ENCODE results near the gene SLC39A5.

SLC39A5 gene

DNA sequence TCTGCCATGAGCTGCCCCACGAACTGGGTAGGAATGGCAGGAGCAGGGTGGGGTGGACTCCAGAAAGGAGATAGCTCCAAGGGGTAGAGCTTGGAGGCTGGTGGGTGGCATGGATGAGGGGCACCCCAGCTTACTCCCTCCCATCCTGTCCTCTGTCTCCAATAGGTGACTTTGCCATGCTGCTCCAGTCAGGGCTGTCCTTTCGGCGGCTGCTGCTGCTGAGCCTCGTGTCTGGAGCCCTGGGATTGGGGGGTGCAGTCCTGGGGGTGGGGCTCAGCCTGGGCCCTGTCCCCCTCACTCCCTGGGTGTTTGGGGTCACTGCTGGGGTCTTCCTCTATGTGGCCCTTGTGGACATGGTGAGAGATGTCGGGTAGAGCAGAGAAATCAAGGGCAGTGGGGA, 7.1 kb downstream of the SLC39A5 start:
- Histone ChIP-seq H3K4me3 (no peak overlapping the region), H3K27ac (no peak overlapping the region)

DNA sequence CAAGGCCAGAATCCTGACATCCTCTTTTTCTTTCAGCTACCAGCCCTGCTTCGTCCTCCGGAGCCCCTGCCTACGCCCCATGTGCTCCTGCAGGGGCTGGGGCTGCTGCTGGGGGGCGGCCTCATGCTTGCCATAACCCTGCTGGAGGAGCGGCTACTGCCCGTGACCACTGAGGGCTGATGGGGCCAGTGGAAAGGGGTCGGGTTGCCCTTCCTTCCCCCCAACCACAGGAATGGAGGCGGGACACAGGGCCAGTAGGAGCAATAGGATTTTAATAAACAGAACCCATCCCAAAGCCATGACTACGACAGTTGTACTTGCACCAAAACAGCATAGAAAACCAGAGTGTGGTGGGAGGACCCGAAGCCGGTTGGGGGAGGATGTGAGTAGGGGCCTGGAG, 7.7 kb downstream of the SLC39A5 start:
- no peak overlapping the region for H3K4me3 ChIP-seq
- no peak overlapping the region for H3K27ac ChIP-seq

DNA sequence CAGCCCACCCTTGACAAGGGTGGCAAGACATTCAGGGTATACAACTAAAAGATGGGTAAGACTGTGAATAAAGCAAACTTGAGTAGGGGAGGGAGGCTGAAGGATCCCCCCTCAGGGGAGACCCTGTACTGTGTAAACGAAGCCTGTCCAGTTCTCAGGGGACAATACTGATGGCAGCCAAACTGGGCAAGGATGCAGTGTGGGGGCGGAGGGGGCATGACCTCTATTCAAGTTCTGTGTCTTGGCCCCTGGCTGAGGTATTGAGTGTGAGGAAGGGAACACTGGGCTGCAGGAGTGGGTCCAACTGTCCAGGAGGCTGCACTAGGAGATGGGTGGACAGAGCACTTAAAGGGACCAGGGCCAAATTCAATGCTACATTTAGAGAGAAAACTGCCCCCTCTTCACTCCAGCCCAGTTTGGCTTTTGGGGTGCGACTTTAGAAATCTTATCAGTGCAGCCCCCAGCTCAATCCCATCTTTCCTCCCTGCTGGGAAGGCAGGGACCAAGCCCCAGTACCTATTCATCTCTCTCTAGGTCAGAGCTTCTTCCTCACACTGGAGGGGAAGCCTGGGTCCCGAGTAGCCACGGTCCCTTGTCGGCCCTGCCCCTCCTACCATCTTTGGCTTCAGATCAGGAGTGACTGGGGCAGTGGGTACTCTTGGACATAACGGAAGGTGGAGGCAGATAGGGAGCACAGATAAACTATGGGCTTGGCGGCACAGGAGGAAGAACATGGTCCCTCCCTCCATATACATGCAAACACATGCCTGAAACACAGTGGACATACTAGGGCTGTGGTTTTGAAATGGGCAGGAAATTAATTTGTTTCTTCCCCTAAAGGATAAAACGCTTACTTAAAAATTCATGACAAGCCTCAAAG, 11.8 kb downstream of the SLC39A5 start:
- H3K27ac ChIP-seq: no peak overlapping the region
- no peak overlapping the region for H3K4me3 ChIP-seq

DNA sequence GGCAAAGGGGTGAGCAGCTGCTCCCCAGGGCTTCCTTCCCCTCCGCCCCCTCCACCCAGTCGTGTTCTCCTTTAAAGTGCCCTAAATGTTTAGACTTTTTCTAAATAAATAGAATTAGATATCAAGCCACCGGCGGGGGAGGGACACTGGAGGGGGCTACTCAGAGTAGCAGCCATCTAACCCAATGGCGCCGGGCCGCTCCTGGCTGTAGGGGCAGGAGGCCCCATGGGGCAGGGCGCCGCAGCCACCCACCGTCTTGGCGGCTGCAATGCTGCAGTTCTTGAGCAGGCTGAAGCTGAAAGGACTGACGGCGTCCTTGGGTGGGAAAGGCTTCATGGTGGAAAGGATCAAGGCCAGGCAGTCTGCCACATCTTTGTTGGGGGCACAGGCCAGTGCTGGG, 13.1 kb downstream of the SLC39A5 start:
- H3K27ac ChIP-seq: no peak overlapping the region
- no peak overlapping the region for H3K4me3 ChIP-seq

DNA sequence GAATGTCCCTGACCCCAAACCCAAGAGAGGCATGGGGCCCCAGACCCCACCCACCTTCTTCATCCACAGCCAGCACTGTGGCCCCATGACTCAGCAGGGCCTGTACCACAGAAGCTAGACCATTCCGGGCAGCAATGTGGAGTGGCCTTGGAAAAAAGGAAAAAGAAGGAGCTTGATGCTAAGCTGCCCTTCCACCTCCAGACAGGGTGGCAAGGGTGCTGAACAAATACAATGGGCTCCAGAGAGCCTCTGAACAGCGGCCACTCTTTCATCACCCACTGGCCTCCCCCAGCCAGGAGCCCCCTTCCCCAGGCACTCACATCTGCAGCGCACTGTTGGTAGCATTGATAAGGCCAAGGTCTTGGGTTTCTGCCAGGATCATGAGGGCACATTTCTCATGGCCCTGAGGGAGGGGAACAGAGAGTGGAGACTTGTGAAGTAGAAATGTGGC, 13.9 kb downstream of the SLC39A5 start:
- no peak overlapping the region for H3K27ac ChIP-seq
- H3K4me3 ChIP-seq: no peak overlapping the region

DNA sequence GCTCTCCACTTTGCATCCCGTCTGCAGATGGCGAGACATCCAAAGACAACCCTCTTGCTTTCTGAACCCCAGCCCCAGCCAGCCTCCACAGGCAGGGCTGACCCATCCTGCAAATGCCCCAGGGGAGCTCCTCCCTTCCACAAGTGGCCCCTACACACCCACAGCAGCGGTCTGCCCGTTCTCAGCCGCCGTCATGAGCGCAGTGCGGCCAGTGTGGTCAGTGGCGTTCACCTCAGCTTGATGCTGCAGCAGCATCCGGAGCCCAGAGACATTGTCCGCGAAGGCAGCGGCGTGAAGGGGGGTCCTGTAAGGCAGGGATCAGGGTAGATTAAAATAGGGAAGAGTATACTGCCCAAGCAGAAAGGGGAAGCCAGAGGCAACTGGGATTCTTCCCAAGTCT, 14.6 kb downstream of the SLC39A5 start:
- no peak overlapping the region for H3K27ac ChIP-seq
- H3K4me3 ChIP-seq: no peak overlapping the region

DNA sequence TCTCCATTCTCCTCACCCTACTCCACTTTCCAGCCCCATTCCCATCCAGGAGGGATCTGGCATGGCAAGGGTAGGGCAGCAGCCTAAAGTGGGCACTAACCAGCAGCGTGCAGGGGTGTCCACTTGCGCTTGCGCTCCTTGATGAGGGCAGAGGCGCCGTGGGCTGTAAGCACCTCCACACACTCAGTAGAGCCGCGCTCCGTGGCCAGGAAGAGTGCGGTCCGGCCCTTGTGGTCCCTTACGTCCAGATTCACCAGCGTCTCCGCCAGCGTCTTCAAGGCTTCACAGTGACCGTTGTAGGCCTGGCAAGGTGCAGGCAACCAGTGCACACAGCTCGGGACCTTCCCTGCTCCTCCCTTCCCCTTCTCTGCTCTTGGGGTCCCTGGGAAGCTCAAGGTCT, 18.1 kb downstream of the SLC39A5 start:
- no peak overlapping the region for H3K4me3 ChIP-seq
- H3K27ac ChIP-seq: peak overlapping the region in 1 of 21 experiments; percentile 35

DNA sequence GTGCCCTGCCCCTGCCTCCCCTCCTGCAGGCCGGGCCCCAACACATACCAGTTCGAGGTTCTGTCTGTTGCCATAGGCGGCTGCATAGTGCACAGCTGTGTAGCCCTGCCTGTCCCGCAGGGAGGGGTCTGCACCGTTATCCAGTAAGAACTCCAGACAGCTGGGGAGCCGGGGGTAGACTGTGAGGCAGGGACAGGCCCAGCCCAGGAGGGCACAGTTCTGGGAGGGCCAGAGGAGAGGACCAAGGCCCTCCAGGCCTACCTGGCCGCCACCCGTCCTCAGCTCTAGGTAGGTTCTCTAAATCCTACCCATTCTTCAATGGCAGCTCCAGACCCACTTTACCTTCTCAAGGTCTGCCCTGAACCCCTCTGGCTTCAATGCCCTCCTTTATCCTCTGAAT, 18.9 kb downstream of the SLC39A5 start:
- H3K27ac ChIP-seq: no peak overlapping the region
- H3K4me3 ChIP-seq: no peak overlapping the region

DNA sequence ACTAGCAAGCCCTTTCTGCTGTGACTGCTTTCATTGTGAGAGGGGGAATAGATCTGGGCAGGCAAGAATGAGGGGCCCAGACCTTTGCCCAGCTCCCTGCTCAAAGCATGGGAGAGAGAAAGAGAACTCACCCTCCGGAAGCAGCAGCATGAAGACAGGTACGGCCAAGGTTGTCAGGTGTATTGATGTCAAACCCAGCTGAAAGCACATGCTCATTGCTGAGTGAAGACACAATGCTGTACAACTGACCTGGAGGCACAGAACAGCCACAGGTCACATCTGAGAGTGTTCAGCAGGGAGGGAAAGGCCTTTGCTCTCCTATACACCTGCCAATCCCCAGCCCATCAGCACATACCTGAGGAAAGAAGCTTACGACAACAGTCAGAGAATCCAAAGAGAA, 22.8 kb downstream of the SLC39A5 start:
- H3K4me3 ChIP-seq: no peak overlapping the region

DNA sequence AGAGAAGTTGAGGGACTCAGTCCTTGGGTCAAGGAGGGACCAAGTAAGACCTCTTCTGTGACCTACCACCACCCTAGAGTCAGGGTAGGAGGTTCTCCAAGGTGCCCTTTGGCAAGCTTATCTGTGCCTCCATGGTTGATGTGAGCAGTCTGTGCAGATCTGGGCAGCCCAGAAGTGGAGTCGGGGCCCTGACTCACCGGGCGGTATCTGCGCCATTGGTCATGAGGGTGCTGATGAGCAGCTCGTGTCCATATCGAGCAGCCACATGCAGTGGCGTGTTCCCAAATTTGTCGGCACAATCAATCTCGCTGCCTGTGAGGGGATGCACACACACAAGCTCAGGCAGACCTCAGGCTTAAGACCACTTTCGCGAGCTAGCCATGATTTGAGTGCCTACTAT, 23.2 kb downstream of the SLC39A5 start:
- Histone ChIP-seq H3K4me3 (no peak overlapping the region), H3K27ac (no peak overlapping the region)

More for the DNA sequence above, 22.8 kb downstream of the SLC39A5 start:
- H3K27ac ChIP-seq: no peak overlapping the region

DNA sequence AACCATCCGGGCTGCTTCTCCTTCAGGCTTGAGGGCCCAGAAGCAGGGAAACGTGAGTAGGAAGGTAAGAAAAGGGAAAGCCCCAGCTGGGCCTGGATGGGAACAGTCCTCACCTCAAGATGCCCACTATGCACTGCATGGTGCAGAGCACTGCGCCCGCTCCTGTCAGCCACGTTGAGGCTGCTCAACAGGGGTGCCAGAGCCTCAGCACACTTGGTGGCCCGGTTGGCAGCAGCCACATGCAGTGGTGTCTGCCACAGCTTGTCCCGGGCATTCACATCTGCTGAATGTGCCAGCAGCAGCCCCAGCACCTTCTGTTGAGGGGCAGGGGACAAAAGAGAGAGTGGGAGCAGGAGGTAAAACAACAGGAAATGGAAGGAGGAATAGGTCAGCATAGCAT, 25.8 kb downstream of the SLC39A5 start:
- Histone ChIP-seq H3K4me3 (no peak overlapping the region), H3K27ac (no peak overlapping the region)

DNA sequence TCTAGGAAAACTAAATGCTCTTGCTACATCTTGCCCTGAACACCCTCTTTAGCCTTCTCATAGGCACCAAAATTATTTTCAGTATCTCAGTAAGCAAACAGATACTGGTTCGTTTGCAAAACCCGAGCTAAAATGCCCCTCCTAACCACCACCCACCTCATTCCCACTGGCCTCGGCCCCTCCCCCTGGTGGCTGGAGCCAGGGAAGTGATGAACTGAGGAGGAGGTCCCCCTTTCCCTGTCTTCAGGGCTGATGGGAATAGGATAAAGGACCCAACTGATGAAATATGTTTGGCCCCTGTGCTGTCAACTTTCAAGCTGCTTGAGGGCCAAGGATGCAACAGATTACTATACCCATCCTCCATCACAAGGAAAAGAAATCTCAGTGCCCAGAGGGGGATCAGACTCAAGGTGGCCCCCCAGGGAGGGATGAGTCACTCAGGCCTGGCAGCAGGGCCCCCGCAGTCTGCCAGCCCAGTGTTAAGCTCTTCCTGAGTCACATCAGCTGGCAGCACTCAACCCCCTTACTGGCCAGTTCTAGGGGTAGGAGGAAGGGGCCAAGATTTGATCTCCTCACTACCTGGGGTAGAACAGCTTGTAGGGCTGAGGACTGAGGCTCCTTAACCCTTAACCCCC, 26.6 kb downstream of the SLC39A5 start:
- peak overlapping the region in 6 of 21 experiments; percentile 17 to 94 (median 64) for H3K27ac ChIP-seq

DNA sequence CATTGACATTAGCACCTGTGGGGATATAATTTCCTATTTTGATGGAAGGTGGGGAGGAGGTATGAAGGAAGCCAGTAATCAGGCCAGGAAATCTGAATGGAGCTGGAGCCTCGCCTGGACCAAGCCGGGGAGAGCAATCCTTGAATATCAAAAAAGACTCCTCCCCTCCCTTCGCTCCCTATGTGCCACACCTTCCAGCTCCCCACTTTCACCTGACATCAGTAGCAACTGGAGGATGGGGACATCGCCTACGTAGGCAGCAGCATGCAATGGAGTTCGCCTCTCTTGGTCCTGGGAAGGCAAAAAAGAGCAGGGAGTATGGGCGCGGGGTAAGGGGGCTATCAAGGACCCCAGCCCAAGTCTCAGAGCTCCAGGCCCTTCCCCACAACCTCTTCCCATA, 27.2 kb downstream of the SLC39A5 start:
- Histone ChIP-seq H3K4me3 (peak overlapping the region; percentile 70 to 93 (median 91)), H3K27ac (peak overlapping the region in 18 of 21 experiments; percentile 75 to 97 (median 91))

More for the DNA sequence above, 26.6 kb downstream of the SLC39A5 start:
- peak overlapping the region in 1 of 7 experiments; percentile 91 for H3K4me3 ChIP-seq

DNA sequence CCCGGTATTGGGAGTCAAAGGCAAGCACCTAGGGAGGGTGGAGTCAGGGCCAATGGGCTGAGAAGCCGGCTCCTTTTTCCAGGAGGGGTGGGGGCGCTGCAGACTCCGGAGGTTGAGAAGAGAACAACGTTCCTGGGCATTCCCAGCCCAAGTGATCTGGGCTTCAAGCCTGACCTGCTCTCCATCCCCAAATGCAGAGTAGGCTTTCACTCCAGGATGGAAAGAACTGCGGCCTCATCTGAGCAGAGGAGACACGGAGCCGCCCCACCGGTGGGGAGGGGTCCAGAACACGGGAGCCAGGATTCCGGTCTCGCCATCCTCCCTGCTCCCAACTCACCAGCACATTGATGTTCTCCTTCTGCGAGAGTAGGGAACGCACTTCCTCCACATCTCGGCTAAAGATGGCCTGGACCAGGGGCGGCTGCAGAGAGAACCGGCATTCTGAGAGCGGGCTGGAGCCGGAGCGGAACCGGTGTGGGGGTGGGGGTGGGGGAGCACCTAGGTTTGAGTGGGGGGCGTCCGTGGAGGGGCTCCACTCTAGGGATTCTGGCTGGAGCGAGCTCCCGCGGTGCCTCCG, 27.7 kb downstream of the SLC39A5 start:
- peak overlapping the region; percentile 75 to 97 (median 91) for H3K27ac ChIP-seq
- peak overlapping the region; percentile 70 to 93 (median 91) for H3K4me3 ChIP-seq

DNA sequence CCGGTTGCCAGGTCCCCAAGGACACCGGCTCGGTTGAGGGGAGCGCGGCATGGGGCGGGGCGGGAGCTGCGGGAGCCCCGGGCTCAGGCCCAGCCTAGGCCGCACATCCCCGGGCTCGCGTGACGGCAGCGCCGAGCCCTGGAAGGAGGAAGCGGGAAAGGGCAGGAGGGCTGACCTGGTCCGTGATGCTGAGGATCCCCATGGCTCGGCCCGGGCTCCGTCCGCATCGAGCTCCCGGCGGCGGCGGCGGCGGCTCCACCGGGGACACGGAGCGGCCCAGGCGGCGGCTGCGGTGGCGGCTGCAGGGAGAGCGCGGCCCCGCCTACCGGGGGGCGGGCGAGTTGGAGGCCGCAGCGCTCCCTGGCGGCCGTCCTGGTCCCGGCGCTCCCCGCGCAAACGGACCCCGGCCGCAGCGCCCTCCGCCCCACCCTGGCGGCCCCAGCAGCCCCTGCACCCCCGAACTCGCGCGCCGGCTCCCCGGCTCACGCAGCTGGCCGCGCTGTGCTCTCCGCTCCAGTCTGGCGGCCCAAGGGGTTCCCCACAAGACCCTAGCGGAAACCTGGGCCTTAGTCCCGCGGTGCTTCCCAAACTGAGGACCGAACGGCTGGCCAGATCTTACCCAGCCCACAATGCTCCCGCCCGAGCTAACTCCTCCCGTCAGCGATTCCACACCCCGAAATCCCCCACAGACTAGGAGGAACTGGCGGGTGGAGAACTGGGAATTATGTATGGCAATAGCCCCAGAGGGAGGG, 28.4 kb downstream of the SLC39A5 start, which contains the start of gene ANKRD52:
Gene ANKRD52 (minus strand): TSS at position 317 of the 752 bp plus-strand sequence. CDS start 115 bp downstream, at position 202.
- Histone ChIP-seq H3K4me3 (peak within 1 kb of the TSS; percentile 70 to 93 (median 91)), H3K27ac (peak within 1 kb of the TSS; percentile 75 to 97 (median 91))

DNA sequence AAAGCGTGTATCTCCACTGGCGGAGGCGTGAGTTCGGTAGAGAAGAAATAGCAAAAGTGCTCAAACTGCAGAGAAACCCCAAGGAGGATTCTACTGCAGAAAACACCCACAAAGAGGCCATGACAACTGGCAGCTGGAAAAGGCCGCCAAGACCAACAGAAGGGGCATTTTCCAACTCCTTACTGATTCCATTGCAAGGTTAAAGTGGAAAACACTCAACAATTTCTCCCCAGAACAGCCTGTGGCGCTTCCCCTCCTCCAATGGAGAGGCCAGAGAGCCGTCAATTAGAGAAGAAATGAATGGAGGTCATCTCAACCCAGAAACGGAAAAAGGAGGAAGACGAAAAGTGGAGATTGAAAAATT, 29.0 kb downstream of the SLC39A5 start:
- Histone ChIP-seq H3K27ac (peak overlapping the region in 20 of 21 experiments; percentile 75 to 97 (median 91)), H3K4me3 (peak overlapping the region; percentile 70 to 93 (median 91))

DNA sequence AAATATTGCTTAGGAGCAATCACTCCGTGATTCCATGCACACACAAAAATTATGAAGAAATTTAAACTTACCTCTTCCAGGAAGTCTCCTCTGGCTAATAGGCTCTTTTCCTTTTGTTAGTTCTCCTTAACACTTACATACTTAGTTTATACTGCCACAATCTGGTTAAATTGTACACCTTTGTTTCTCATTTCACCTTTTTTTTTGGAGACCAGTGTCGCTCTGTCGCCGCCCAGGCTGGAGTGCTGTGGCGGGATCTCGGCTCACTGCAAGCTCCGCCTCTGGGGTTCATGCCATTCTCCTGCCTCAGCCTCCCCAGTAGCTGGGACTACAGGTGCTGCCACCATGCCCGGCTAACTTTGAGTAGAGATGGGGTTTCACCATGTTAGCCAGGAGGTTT, 30.5 kb downstream of the SLC39A5 start:
- no peak overlapping the region for H3K4me3 ChIP-seq
- H3K27ac ChIP-seq: no peak overlapping the region

DNA sequence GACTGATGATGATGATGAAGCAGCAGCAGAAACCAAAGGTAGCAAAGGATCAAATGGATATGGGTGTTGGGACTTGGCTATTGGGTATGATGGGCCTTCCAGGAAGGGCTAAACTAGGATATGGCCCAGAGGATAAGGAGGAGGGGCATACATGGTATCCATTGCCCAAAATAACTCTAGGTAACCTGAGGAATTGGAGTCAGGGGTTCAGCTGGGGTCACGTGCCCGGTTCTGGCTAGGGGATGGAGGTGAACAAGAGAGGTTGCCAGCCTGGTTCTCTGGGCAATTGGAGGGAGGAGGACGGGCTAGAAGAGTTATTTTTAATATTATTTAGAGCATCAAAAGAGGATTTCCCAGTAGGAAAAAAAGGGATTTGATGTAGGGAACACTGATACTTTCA, 31.1 kb downstream of the SLC39A5 start:
- Histone ChIP-seq H3K27ac (peak overlapping the region in 2 of 21 experiments; percentile 54 to 63), H3K4me3 (no peak overlapping the region)

DNA sequence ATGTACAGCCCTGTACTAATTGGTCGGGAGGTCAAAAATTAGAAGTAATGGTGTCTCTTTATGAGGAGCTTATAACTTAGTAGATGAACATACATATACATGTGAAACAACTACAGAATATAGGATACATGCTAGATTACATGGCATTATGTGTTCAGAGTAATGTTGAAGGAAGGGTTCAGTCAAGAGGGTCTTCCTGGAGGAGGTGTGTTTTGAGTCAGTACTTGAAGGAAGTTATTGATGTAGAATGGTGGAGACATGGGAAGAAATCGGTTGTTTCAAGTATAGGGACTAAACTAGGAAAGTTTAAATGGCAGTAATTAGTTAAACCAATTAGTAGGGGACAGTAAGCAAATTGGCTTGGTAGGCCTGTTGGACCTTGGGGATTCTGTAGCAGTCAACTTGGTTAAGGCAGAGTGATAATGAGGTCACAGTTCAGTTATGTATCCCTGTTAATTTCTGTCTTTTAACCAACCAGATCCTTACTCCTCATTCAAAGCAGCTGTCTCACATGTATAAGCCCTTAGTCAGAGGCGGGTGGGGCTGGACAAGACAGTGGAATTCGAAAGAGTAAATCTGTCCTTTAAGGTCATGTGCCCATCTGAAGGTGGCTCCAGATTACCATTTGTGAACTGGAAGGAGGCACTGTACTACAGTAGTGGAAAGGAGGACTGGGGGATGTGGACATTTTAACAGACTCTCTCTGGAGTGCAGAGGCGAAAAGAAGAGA, 31.8 kb downstream of the SLC39A5 start:
- Histone ChIP-seq H3K4me3 (no peak overlapping the region), H3K27ac (peak overlapping the region in 5 of 21 experiments; percentile 9 to 63 (median 45))

Data from skin epidermis (tissue), 12 donors.